Kidney epithelial cell (primary cell): ENCODE results near the gene CILP2. TPM values are rescaled to one million over a fixed set of nuclear protein-coding genes. Genes with fewer than 3 reads are reported as not detected.

ENCODE experiments used
- DNase-seq: peaks from one replicate; pipeline ENCODE4 v3.0.0-alpha.2; 2010; ENCODE audit warnings: low read depth
- H3K27me3 ChIP-seq: 2 replicates; pipeline ENCODE4 v1.6.0; 2011; ENCODE audit warnings: low read length; ENCODE audit not compliant: control insufficient read depth, insufficient read depth
- H3K36me3 ChIP-seq: 2 replicates; pipeline ENCODE4 v1.5.1; 2011; ENCODE audit warnings: low read length; ENCODE audit not compliant: control insufficient read depth, insufficient read depth
- H3K4me3 ChIP-seq: 2 replicates; pipeline ENCODE4 v1.5.1; 2011; ENCODE audit warnings: low read depth, mild to moderate bottlenecking, control low read depth, low read length
- CTCF ChIP-seq: IDR thresholded peaks from 2 replicates; pipeline ENCODE4 v1.5.1; 2011; ENCODE audit warnings: mild to moderate bottlenecking, moderate library complexity, low read length, control low read depth, inconsistent platforms; ENCODE audit not compliant: insufficient read depth, poor library complexity, severe bottlenecking
- total RNA-seq: library from RNA; depleted of rRNA; stranded (reverse); fragments of >200 nt; gene quantifications from 2 replicates; pipeline ENCODE4 v1.2.3, GENCODE V29; 2015

CILP2 gene
- total RNA-seq, 1 donor from 2014 or later: not detected

DNA sequence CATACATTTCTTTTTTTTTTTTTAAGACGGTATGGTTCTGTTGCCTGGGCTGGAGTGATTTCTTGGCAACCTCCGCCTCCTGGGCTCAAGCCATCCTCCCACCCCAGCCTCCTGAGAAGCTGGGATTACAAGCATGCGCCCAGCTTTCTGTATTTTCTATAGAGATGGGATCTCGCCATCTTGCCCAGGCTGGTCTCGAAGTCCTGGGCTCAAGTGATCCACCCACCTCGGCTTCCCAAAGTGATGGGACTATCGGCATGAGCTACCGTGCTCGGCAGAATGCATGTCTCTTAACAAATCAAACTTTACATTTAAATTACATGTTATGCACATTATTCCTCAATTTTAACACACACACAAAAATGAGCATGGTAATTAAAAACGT is 20.8 kb upstream of the CILP2 start:
- H3K4me3 ChIP-seq: no peak overlapping the region

DNA sequence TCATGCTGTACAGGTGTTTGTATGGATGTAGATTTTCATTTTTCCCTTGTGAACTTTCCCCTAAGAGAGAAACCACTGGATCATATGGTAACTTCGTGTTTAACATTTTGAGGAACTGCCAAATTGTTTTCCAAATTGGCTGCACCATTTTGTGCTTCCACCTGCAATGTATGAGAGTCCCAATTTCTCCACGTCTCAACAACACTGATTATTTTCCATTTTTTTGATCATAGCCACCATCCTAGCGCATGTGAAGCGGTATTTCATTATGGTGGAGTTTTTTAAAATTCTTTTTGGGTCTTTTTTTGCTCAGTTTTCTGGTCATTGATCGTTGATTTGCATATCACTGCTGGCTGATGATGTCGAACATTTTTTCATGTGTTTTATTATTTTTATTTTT is 17.1 kb upstream of the CILP2 start:
- Histone ChIP-seq H3K27me3 (no peaks in the 10 kb centered on the region), H3K4me3 (no peak overlapping the region), H3K36me3 (no peaks in the 10 kb centered on the region)
- no peak for TF ChIP-seq CTCF
- DNase-seq: no peak

More for the DNA sequence above, 20.8 kb upstream of the CILP2 start:
- Histone ChIP-seq H3K27me3 (no peaks in the 10 kb centered on the region), H3K36me3 (no peaks in the 10 kb centered on the region)
- no peak for DNase-seq
- no peak for TF ChIP-seq CTCF

DNA sequence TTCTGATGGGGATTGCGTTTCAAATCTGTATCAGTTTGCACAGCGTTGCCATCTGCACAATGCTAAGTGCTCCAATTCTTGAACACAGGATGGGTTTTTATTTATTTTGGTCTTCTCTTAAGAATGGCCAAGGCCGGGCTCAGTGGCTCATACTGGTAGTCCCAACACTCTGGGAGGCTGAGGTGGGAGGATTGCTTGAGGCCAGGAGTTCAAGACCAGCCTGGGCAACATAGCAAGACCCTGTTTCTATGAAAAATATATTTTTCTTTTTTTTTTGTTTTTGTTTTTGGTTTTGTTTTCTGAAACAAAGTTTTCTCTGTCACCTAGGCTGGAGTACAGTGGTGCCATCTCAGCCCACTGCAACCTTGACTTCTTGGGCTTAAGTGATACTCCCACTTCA is 14.9 kb upstream of the CILP2 start:
- TF ChIP-seq CTCF: no peak
- no peaks in the 10 kb centered on the region for H3K27me3 ChIP-seq
- DNase-seq: no peak
- no peak overlapping the region for H3K4me3 ChIP-seq
- no peaks in the 10 kb centered on the region for H3K36me3 ChIP-seq

DNA sequence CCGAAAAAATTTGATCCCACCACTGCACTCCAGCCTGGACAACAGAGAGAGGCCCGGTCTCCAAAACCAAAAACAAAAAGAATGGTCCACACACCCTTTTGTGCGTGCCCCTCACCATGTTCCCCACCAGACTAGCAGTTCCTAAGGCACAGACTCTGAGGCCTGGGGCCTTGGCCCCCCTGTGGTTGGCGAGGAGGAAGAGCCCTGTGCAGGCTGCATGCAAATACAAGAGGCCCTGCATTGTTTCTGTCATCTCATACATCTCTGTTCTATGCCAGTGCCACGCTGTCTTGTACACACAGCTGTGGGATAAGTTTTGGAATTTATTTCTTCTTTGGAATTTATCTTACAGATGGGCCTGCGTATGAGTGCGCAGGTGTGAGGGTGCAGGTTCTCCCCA is 14.0 kb upstream of the CILP2 start:
- H3K36me3 ChIP-seq: no peaks in the 10 kb centered on the region
- no peaks in the 10 kb centered on the region for H3K27me3 ChIP-seq
- no peak overlapping the region for H3K4me3 ChIP-seq
- DNase-seq: no peak
- TF ChIP-seq CTCF: no peak

DNA sequence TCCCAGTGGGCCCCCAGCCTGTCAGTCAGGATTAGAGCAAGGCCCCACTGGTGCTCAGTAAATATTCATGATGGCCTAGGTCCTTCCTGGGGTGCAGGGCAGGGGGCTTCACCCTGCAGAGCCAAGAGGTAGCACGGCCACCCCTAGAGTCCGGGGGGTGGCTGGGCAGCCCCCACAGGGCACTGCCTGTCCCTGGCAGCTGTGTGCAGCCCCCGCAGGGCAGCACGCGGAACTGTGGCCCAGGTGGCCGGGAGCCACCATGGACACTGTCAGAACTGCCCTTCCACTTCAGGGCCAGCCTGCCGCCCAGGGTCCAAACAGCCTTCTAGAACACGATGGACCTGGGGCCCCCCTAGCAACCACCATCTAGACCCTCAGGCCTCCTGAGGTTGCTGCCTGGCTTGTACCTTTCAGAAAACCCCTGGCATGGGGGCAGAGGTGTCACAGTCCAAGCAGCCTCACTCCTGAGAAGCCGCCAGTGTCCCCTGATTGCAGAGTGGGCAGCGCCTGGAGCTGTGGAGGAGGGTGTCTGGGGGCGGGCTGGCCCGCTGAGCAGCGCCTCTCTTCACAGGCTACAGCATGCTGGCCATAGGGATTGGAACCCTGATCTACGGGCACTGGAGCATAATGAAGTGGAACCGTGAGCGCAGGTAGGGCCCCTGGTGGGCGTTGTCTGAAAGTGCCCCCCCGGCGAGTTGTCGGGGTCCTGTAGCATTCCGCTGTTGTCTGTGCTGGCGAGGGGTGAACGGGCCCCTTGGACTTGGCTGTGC is 12.3 kb upstream of the CILP2 start:
- DNase-seq: no peak
- no peak for TF ChIP-seq CTCF
- H3K36me3 ChIP-seq: no peaks in the 10 kb centered on the region
- H3K4me3 ChIP-seq: no peak overlapping the region
- no peaks in the 10 kb centered on the region for H3K27me3 ChIP-seq

DNA sequence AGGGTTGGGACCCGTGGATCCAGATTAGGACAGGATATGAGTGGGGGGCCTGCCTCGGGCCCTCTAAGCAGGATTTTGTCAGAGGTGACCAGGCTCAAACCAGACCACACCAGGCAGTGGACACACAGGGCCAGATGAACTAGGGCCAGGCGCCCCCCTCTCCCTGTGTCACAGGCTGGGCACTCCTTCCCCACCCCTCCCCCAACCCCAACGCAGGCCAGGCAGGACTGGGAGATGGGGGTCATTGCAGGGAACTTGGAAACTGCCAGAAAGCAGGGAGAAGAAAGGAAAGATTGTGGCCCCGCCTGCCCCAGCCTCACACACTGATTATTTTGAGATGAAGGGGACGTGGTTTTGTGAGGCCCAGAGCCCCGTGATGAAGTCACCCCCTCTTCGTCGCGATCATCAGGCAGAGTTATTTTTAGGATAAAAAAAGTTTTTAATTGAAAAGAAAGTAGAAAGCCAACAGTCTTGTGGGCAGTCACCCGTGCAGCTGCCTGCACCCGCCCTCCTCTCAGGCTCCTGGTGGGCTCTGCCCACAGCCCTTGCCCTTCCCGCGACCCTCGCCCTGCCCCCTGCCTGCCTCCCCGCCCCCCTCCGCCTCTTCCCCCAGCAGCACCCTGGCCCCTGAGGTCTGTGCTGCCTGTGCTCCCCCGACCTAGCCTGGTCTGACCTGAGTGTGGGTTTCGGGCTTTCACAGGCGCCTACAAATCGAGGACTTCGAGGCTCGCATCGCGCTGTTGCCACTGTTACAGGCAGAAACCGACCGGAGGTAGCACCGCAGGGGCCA is 11.3 kb upstream of the CILP2 start:
- DNase-seq: no peak
- Histone ChIP-seq H3K36me3 (no peaks in the 10 kb centered on the region), H3K27me3 (no peaks in the 10 kb centered on the region), H3K4me3 (no peak overlapping the region)
- TF ChIP-seq CTCF: no peak
